ENCODE data around the gene GMDS. TPM values are rescaled to one million over a fixed set of nuclear protein-coding genes. Genes with fewer than 3 reads are reported as not detected.

GMDS gene
- total and polyA plus RNA-seq, 2 of the 8 experiments (the other 6 are each of a cell fraction or from before 2014, with no cell fraction given), result 16.8 to 50.0 TPM

GRCh38 chr6:1821164-1821512 lies 424.3 kb downstream of the GMDS start (continued):
- TF ChIP-seq BCL11A (IDR thresholded peaks at IDR 0.05; ENCODE audit: low read depth in 2 of 2, low read length in 2 of 2), result no peak
